T-helper 17 cell (primary cell): ENCODE data around the gene TBC1D2. TPM values are rescaled to one million over a fixed set of nuclear protein-coding genes. Genes with fewer than 3 reads are reported as not detected.
"Not testable (repeated sequence)": the region's sequence is repeated elsewhere in the genome, so short reads cannot be mapped to it uniquely, and the experiment has no call there.

Experiments used
- ATAC-seq: fragments of 150-1000 bp; cut with Tn5 transposase; 2 replicates; pipeline ENCODE4 v1.10.0; 2021; ENCODE audit warnings: mild to moderate bottlenecking, moderate library complexity
- DNase-seq, 3 donors: peaks; one replicate each; pipeline versions ENCODE4 v3.0.0 to v3.0.0-alpha.2; 2020 to 2021
- H3K9me3 ChIP-seq: one replicate; pipeline ENCODE4 v1.7.0; 2013; ENCODE audit warnings: low read length, mild to moderate bottlenecking; ENCODE audit not compliant: control insufficient read depth, poor library complexity, severe bottlenecking
- H3K27ac Mint-ChIP-seq: one replicate; pipeline ENCODE4 v1.8.0; 2022; ENCODE audit warnings: mild to moderate bottlenecking, moderate library complexity, mixed read lengths
- H3K27me3 Mint-ChIP-seq: one replicate; pipeline ENCODE4 v1.8.0; 2022; ENCODE audit warnings: mixed read lengths
- H3K36me3 Mint-ChIP-seq: one replicate; pipeline ENCODE4 v1.8.0; 2022; ENCODE audit warnings: low read depth, mixed read lengths
- H3K4me1 Mint-ChIP-seq: one replicate; pipeline ENCODE4 v1.8.0; 2022; ENCODE audit warnings: mild to moderate bottlenecking, mixed read lengths
- H3K4me3 Mint-ChIP-seq: one replicate; pipeline ENCODE4 v1.8.0; 2022; ENCODE audit warnings: mild to moderate bottlenecking, moderate library complexity, mixed read lengths
- total RNA-seq, 4 donors: library from RNA in 2 of 4; stranded (reverse) in 2 of 4; gene quantifications; one replicate each; pipeline ENCODE4 v1.2.3 and lab custom pipeline; 2022 to 2026

The TBC1D2 gene
- total RNA-seq, 2 donors from 2014 or later = 7.8 to 8.2 TPM

DNA sequence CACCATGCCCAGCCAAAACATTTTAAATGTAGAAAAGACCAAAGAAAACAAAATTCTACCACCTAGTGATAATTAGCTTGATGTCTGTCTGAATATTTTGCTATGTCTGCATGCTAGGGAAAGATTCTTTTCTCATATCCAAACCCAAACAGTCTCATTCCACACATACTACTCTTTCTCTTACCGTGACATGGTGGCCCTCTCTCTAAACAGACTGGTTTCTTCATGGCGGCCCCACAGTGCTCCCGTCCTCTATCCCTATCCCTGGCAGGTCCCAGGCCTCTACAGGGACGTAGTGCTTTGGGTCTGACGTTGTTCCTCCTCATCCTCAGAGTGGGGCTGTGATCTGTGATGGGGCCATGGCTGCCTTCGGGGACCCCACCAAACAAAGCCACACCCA, 71.1 kb downstream of the TBC1D2 start:
- H3K9me3 ChIP-seq = no peaks in the 10 kb centered on the region
- ATAC-seq (no peak), DNase-seq (no peak)
- H3K27me3 Mint-ChIP-seq = no peaks in the 10 kb centered on the region
- H3K4me1 Mint-ChIP-seq = peaks cover 53% of the 10 kb centered on the region
- H3K4me3 Mint-ChIP-seq = no peak overlapping the region
- peaks cover 5% of the 10 kb centered on the region for H3K36me3 Mint-ChIP-seq
- peak overlapping the region; percentile 41 for H3K27ac Mint-ChIP-seq

DNA sequence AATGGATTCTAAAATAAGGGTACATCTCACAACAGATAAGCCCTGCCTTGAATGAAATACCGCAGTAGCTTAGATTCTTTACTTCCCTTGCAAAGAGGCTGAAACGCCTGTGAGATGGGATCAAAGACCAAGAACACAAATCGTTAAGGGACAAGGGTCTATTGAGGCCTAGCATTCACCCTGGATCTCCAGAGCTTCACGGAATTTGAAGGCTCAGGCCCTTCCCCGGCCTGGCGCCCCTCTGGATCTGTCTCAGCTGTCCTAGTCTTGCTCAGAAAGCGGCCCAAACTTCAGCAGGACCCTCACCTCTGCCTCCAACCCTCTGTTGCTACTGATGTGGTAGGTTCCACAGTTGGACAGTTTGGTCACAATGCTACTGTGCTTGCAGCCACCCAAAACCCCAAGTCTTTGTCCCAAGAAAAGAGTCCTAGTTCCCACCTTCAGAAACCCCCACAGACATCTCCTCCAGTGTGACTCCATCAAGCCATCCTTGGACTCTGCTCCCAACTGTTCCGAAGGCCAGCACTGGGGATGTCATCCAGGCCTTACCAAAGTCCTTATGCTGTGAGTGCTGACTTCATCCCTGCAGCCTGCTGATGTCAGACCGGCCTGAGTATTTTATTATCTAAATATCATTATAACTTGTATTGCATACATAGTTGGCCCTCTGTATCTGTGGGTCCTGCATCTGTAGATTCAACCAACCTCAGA, 72.4 kb downstream of the TBC1D2 start:
- no peak overlapping the region for H3K4me3 Mint-ChIP-seq
- ATAC-seq = no peak
- no peak for DNase-seq
- H3K36me3 Mint-ChIP-seq = peaks cover 5% of the 10 kb centered on the region
- H3K4me1 Mint-ChIP-seq = peaks cover 49% of the 10 kb centered on the region
- peak overlapping the region; percentile 53 for H3K27ac Mint-ChIP-seq
- no peaks in the 10 kb centered on the region for H3K9me3 ChIP-seq
- H3K27me3 Mint-ChIP-seq = no peaks in the 10 kb centered on the region

DNA sequence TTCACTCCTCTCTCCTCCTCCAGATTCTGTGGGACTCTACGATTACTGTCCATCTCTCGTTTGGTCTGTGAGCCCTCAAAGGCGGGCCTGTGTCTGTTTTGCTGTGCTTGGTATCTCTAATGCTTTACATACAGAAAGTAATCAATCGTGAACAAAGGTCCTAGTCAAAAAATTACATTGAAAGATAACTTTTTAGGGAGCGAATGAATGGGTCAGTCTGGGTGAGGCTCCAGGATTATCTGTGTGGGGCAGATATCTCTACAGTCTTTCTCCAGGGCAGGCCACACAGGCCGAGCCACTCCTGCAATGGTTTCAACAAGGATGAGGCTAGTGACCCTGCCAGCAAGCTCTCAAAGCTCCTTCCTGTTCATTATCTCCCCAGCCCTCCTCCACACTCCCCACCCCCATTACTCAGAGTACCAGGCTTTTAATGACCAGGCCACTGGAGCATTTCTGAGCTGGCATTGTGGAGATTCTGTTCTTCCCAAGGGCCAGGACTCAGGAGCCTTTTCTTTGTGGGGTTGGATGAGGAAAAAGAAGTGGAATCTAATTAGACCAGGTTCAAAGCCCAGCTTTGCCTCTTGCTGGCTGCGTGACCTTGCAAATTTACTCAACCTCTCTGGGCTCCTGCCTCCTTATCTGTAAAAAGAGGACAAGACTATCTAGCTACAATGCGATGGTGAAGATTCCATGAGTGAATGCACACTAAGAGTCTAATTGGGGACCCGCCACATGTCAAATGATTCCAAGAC, 73.2 kb downstream of the TBC1D2 start:
- no peak overlapping the region for H3K4me3 Mint-ChIP-seq
- DNase-seq (no peak), ATAC-seq (no peak)
- no peaks in the 10 kb centered on the region for H3K9me3 ChIP-seq
- H3K4me1 Mint-ChIP-seq = peaks cover 42% of the 10 kb centered on the region
- peak overlapping the region; percentile 53 for H3K27ac Mint-ChIP-seq
- no peaks in the 10 kb centered on the region for H3K27me3 Mint-ChIP-seq
- peaks cover 5% of the 10 kb centered on the region for H3K36me3 Mint-ChIP-seq

DNA sequence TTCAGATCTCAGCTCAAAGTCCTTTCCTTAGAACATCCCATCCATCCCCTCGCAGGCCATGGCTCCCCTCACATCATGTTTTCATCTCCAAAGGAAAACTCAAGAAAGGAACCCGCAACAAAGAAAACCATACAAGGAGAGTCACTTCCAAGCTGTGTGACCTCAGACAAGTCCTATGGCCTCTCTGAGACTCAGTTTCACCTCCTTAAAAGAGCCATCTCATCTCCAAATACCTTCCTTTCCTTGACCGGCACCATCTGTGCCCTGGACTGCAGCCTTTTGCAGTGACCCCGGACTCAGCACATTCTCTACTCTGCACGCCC, 73.7 kb downstream of the TBC1D2 start:
- Mint-ChIP-seq H3K36me3 (peaks cover 5% of the 10 kb centered on the region), H3K4me3 (no peak overlapping the region), H3K4me1 (peaks cover 42% of the 10 kb centered on the region), H3K27me3 (no peaks in the 10 kb centered on the region), H3K27ac (peak overlapping the region; percentile 53)
- no peaks in the 10 kb centered on the region for H3K9me3 ChIP-seq
- DNase-seq (no peak), ATAC-seq (no peak)

DNA sequence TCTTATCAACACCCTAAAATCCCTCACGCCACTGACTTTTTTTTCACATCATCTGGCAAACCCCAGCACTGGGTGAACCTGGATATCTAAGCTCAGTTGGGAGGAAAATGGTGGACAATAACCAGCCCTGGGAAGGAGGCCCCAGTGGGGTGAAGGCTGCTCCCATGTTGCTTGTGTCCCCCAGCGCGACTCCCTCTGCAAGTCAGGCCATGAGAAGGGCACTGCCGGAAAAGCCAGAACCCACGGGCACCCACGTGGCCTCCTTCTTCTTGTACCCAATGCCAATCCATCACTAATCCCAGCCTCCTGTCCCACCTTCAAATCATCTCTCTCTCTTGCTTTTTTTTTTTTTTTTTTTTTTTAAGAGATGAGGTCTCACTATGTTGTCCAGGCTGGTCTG, 74.5 kb downstream of the TBC1D2 start:
- Mint-ChIP-seq H3K4me1 (peaks cover 42% of the 10 kb centered on the region), H3K4me3 (no peak overlapping the region), H3K27me3 (no peaks in the 10 kb centered on the region), H3K27ac (peak overlapping the region; percentile 32), H3K36me3 (peaks cover 5% of the 10 kb centered on the region)
- no peak for ATAC-seq
- H3K9me3 ChIP-seq = no peaks in the 10 kb centered on the region
- DNase-seq = no peak

DNA sequence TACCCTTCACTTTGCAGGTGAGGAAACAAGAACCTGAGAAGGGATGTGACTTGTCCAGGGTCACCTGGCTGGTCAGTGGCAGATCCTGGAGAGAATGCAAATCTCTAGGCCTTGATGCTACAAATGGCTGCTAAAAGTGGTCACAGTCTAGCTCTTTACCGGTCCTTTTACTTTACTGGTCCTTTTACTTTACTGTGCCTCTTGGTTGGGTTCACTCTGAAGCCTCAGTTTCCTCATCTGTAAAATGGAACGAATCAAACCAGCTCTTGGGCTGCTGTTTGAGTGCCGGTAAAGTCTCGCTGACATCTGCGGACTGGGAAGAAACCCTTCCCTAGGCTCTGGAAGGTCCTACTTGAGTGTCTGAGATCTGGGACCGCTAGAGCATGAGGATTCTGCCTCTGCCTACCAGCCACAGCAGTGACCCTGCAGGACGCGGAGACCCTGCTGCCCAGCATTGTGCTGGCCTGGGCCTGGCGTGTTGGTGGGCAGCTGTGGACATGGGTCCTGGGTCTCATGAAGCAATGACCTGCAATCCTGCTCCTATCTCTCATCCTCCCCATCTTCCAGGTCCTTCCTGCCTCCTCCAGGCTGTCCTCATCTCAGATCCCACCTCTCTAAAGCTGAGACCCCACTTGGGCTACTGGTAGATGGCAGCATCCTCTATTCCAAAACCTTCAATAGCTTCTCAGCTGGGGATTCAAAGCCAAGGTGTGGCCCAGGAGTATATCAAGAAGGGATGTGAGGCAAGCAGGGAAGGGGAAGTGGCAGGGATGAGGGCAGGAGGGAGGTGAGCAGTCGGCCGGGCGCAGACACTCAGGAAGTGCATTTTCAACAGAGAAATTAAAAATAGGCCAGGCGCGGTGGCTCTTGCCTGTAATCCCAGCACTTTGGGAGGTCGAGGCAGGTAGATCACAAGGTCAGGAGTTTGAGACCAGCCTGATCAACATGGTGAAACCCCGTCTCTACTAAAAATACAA, 76.3 kb downstream of the TBC1D2 start:
- H3K4me1 Mint-ChIP-seq = peaks cover 31% of the 10 kb centered on the region
- DNase-seq (no peak), ATAC-seq (no peak)
- no peaks in the 10 kb centered on the region for H3K9me3 ChIP-seq
- no peak overlapping the region for H3K4me3 Mint-ChIP-seq
- peak overlapping the region; percentile 80 for H3K27ac Mint-ChIP-seq
- H3K36me3 Mint-ChIP-seq = peaks cover 5% of the 10 kb centered on the region
- no peaks in the 10 kb centered on the region for H3K27me3 Mint-ChIP-seq

DNA sequence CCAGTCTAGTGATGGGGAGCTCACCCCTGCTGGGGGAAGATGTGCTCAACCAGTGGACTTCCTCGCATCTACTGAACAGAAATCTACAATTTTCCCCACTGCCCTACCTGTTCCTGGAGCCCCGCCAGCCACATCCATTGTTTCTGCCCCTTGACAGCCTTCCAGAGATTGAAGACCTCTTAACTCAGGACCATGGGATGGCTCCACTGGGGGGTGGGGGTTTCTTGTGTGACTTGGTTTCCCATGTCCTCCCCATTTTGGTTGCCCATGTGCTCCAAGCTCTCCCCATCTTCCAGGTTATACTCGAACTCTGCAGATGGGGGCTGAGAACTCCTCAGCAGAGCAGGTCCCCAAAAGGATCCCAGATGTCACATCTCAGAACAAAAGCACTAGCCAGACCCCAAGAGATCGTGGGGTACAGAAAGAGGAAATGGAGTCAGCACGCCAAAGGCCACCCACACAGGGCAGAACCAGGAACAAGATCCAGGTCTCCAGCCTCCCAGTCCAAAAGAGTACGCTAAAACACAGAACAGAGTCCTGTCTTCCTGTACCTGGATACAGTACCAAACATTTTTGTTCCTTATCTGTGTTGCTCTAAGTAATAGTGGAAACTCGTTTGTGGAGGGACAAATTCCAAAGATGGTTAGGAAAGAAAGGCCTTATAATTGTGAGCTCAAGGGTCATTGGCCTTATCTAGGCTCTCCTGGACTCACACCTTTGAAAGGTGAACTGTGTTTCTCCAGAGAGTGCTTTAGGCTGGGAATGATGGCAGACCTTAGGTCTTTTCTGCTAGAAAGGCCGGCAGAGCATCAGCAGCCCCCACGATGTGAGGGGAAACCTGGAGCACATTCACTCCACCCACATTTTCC, 78.8 kb downstream of the TBC1D2 start:
- Mint-ChIP-seq H3K36me3 (peaks cover 4% of the 10 kb centered on the region), H3K4me1 (peaks cover 32% of the 10 kb centered on the region)

DNA sequence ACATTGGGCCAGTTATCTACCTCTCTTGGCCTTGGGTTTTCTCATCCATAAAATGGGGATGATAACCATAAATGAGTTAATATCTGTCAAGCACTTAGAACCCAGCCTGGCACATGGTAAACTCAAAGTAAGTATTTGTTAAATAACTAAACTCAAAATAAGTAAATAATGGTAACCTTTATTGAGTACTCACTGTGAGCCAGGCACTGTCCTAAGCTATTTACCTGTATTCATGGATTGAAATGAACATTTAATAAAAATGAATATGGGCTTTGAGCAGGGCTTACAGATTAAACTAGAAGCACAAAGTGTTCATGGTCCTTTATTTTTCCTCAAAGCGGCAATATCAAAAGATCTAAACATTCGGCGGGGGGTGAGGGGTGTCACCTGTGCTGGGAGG, 79.7 kb downstream of the TBC1D2 start:
- H3K4me3 Mint-ChIP-seq = no peak overlapping the region
- ATAC-seq = no peak
- H3K36me3 Mint-ChIP-seq = peaks cover 2% of the 10 kb centered on the region
- peaks cover 33% of the 10 kb centered on the region for H3K4me1 Mint-ChIP-seq
- H3K27ac Mint-ChIP-seq = no peak overlapping the region
- DNase-seq = no peak
- no peaks in the 10 kb centered on the region for H3K9me3 ChIP-seq
- H3K27me3 Mint-ChIP-seq = no peaks in the 10 kb centered on the region

More for the DNA sequence above, 78.8 kb downstream of the TBC1D2 start:
- DNase-seq = no peak
- H3K9me3 ChIP-seq = no peaks in the 10 kb centered on the region
- Mint-ChIP-seq H3K27ac (no peak overlapping the region), H3K4me3 (no peak overlapping the region), H3K27me3 (no peaks in the 10 kb centered on the region)
- no peak for ATAC-seq

DNA sequence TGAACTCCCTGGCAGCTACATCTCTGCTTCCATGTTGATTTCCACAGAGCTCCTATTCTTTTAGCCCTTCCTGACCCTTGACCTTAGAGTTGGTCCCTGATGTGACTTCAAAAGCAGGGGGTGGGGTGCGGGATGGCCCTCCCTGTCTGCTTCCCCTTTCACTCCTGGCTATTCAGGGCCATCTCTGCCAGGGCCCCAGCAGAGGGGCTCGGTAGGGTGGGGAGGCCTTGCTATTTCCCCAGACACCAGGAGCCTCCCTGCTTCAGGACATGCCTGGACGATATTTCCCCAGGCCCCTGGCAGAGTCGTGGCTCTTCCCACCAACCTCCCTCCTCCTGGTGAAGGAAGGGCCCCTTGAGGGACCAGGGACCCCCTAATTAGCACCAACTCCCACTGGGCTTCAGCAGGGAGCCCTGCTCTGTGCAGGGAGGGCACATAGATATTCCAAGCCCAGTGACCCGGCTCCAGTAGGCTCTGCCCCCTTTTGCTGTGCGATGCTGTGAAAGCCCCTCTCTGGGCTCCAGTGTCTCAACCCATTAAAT, 80.3 kb downstream of the TBC1D2 start:
- Mint-ChIP-seq H3K27me3 (no peaks in the 10 kb centered on the region), H3K27ac (no peak overlapping the region), H3K36me3 (peaks cover 2% of the 10 kb centered on the region), H3K4me1 (peaks cover 32% of the 10 kb centered on the region), H3K4me3 (no peak overlapping the region)
- ATAC-seq = no peak
- H3K9me3 ChIP-seq = no peaks in the 10 kb centered on the region
- no peak for DNase-seq

DNA sequence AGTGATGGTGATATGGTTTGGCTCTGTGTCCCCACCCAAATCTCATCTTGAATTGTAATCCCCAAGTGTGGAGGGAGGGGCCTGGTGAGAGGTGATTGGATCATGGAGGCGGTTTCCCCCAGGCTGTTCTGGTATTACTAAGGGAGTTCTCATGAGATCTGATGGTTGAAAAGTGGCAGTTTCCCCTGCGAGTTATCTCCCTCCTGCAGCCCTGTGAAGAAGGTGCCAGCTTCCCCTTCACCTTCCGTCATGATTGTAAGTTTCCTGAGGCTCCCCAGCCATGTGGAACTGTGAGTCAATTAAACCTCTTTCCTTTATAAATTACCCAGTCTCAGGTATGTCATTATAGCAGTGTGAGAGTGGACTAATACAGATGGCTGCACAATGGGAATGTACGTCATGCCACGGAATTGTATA, 80.9 kb downstream of the TBC1D2 start:
- Mint-ChIP-seq H3K27ac (peak overlapping the region; percentile 29), H3K4me1 (peaks cover 34% of the 10 kb centered on the region)
- ATAC-seq, H3K36me3 Mint-ChIP-seq, DNase-seq, H3K27me3 Mint-ChIP-seq, H3K4me3 Mint-ChIP-seq, H3K9me3 ChIP-seq: not testable (repeated sequence)

DNA sequence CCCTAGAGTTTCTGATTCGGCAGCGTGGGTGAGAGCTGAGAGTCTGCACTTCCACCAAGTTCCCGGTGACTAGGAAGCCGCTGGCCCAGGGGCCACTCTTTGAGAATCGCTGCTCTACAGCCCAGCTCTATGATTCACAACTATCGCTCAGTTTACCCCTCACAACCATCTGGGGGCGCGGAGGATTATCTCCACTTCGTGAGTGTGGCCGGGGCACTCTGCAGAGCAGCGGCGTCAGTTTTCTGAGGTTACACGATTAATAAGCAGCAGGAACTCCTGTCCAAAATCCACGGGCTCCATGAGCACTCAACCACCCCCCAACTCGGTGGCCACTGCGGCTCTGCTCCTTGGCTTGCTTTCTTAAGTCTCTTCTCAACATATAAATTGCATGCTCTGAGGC, 82.3 kb downstream of the TBC1D2 start:
- H3K4me1 Mint-ChIP-seq = peaks cover 33% of the 10 kb centered on the region
- DNase-seq (no peak), ATAC-seq (no peak)
- H3K27ac Mint-ChIP-seq = no peak overlapping the region
- peaks cover 2% of the 10 kb centered on the region for H3K36me3 Mint-ChIP-seq
- H3K4me3 Mint-ChIP-seq = no peak overlapping the region
- no peaks in the 10 kb centered on the region for H3K9me3 ChIP-seq
- H3K27me3 Mint-ChIP-seq = no peaks in the 10 kb centered on the region

DNA sequence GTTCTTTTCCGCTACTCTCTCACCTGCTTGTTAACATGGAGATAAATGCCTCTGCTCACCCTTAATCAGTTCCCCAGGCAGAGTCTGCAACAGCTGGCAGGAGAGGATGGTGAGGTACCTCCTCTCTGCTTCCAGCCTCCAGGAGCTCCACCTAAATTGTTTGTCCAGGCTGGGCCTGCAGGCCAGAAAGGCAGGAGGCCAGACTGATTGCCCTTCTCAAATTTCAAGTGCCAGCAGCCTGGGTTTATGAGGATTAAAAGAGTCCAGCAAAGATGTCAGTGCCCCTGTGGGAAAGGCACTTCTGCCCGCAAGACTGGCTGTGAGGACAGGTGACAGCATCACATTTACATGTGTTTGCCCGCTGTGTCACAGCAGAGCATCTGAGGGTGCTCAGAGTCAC, 82.8 kb downstream of the TBC1D2 start:
- Mint-ChIP-seq H3K36me3 (peaks cover 2% of the 10 kb centered on the region), H3K27me3 (no peaks in the 10 kb centered on the region), H3K4me3 (no peak overlapping the region), H3K27ac (no peak overlapping the region), H3K4me1 (peaks cover 36% of the 10 kb centered on the region)
- H3K9me3 ChIP-seq = no peaks in the 10 kb centered on the region
- ATAC-seq (no peak), DNase-seq (no peak)
